MM.1S (cell line): ENCODE measurements around the gene PRKCB.

Experiments
- CTCF ChIP-seq: fragments of 300-600 bp; sonication (generic); IDR thresholded peaks from 2 replicates; pipeline ENCODE4 v1.5.1; 2016; ENCODE audit warnings: antibody characterized with exemption, low read length, mixed read lengths
- EZH2 ChIP-seq: fragments of 300-600 bp; sonication (generic); optimal IDR thresholded peaks from 2 replicates; pipeline ENCODE3; 2017; ENCODE audit warnings: low read depth, mild to moderate bottlenecking, antibody characterized with exemption, low read length, mixed read lengths
- EZH2phosphoT487 ChIP-seq: fragments of 300-600 bp; sonication (generic); IDR thresholded peaks from 2 replicates; pipeline ENCODE4 v1.6.1; 2018; ENCODE audit warnings: antibody characterized with exemption, low read length

GRCh38 chr16:23965137-23965733 lies 129.5 kb downstream of the PRKCB start:
- TF ChIP-seq CTCF (no peak), EZH2phosphoT487 (no peak), EZH2 (no peak)
